ENCODE data around the gene C1orf210.

The C1orf210 gene

DNA sequence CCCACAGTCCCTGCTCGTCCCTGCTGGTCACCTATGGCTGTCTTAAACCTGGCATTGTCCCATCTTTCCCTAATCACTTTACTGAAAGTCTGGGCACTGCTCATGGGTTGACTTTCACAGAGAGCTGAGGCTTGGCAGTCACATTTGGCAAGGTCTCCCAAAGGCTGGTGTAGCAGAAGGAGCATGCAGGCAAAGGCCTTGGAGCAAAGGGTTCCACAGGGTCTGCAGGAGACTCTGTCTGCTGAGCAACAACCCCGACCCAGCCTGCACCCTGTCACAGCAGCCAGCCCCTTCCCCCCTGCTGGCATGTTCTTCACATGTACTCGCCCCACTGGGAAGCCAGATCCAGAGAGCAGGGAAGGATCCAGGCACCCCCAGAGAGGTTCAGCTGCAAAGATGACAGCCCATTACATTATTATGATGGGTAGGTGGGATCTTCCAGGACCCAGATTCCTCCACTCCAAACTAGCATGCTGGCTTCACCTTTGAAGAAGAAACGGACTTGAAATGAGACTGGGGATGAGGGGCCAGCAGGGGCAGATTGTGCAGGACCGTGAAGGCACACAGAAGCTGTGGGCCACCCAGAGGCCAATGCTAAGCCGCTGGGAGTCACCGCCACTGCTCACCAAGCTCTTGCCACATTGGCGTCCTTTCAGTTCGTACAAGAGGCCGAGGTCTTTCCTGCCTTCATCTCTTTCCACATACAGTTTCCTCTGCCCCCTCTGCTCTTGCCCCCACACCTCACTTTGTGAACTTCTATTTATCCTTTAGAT, 29.8 kb downstream of the C1orf210 start:
- no peaks in the 10 kb centered on the region for H3K9me3 ChIP-seq
- DNase-seq = no peak
- no peaks in the 10 kb centered on the region for H3K36me3 ChIP-seq
- TF ChIP-seq, protein P1, sequence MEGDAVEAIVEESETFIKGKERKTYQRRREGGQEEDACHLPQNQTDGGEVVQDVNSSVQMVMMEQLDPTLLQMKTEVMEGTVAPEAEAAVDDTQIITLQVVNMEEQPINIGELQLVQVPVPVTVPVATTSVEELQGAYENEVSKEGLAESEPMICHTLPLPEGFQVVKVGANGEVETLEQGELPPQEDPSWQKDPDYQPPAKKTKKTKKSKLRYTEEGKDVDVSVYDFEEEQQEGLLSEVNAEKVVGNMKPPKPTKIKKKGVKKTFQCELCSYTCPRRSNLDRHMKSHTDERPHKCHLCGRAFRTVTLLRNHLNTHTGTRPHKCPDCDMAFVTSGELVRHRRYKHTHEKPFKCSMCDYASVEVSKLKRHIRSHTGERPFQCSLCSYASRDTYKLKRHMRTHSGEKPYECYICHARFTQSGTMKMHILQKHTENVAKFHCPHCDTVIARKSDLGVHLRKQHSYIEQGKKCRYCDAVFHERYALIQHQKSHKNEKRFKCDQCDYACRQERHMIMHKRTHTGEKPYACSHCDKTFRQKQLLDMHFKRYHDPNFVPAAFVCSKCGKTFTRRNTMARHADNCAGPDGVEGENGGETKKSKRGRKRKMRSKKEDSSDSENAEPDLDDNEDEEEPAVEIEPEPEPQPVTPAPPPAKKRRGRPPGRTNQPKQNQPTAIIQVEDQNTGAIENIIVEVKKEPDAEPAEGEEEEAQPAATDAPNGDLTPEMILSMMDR (IDR thresholded peaks at IDR 0.05; ENCODE audit: low read depth, low read length) = no peak
- no peaks in the 10 kb centered on the region for H3K4me1 ChIP-seq
- no peak overlapping the region for H3K4me3 ChIP-seq (ENCODE audit: low read depth, low read length)
- no peaks in the 10 kb centered on the region for H3K27me3 ChIP-seq

DNA sequence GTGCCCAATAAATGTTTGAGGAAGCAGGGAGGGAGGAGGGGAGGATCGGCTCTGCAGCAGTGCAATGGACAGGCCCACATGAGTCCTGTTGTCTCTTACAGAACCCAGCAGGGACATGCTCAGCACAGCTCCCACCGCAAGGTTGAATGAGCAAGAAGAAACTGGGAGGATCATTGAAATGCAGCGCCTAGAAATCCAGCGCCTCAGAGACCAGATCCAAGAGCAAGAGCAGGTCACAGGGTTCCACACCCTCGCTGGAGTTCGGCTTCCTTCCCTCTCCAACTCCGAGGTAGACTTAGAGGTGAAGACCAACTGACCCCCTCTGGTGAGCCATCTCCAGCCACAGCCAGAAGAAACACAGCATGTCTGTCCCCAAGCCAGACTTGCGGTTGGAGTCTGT, 31.5 kb downstream of the C1orf210 start:
- H3K36me3 ChIP-seq = no peaks in the 10 kb centered on the region
- no peaks in the 10 kb centered on the region for H3K27me3 ChIP-seq
- TF ChIP-seq, protein P1 (IDR thresholded peaks at IDR 0.05; ENCODE audit: low read depth, low read length) = no peak
- no peak for DNase-seq
- H3K4me3 ChIP-seq (ENCODE audit: low read depth, low read length) = no peak overlapping the region
- no peaks in the 10 kb centered on the region for H3K9me3 ChIP-seq
- H3K4me1 ChIP-seq = no peaks in the 10 kb centered on the region

DNA sequence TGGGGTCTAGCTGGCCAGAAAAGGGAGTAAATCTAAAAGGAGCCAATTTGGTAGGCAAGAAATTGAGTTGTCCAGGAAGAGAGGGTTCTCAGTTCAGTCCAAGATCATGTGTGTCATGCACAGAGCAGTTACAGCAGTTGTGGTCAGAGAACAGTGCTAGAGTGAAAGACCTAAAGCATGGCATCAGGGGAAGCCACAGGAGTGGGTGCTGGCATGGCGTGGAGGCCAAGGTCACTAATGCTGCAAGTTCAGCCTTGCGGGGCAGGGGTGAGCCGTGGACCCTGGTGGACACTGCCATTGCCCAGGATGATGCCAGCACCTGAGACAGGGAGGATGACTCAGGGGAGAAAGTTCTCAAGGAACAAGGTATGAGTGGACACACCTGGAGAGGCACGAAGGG, 32.2 kb downstream of the C1orf210 start:
- Histone ChIP-seq H3K4me3 (ENCODE audit: low read depth, low read length) (no peak overlapping the region), H3K4me1 (no peaks in the 10 kb centered on the region), H3K36me3 (no peaks in the 10 kb centered on the region), H3K27me3 (no peaks in the 10 kb centered on the region), H3K9me3 (no peaks in the 10 kb centered on the region)
- TF ChIP-seq, protein P1 (IDR thresholded peaks at IDR 0.05; ENCODE audit: low read depth, low read length) = no peak
- DNase-seq = no peak

DNA sequence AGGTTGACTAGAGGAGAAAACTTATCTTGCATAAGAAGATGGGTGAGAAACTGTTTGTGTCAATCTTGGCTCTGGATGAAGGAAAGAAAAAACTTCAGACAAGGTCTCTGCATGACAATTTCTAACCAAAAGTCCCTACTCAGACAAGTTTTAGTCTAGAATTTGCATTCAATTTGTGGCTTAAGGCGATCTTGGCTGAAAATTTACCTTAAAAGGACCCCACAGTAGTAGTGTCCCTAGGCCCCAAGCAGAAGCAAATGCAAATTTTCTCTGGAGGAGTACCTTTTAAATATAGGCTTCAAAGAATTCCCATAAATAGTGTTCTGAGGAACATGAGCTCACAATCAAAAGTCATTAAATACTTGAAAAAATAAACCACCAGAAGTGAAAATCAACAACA, 33.2 kb downstream of the C1orf210 start:
- Histone ChIP-seq H3K9me3 (no peaks in the 10 kb centered on the region), H3K36me3 (no peaks in the 10 kb centered on the region), H3K4me3 (ENCODE audit: low read depth, low read length) (no peak overlapping the region), H3K27me3 (no peaks in the 10 kb centered on the region), H3K4me1 (no peaks in the 10 kb centered on the region)
- DNase-seq = no peak
- TF ChIP-seq, protein P1 (IDR thresholded peaks at IDR 0.05; ENCODE audit: low read depth, low read length) = no peak

DNA sequence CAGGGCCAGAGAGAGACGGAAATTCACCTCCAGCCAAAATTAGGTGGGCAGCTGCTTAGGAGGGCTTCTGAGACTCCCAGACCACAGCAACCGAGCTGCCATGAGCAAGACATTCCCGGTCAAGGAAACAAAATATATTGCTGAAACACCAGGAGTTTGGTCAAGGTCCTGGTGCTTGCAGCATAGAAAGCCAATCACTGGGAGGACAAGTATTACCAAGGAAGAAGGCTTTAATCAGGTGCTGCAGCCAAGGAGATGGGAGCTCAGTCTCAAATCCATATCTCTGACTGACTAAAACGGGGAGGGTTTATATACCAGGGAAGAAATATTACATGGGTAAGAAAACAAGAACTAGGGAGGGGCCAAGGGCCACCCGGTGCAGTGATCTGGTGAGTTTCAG, 34.4 kb downstream of the C1orf210 start:
- Histone ChIP-seq H3K4me1 (no peaks in the 10 kb centered on the region), H3K36me3 (no peaks in the 10 kb centered on the region), H3K9me3 (no peaks in the 10 kb centered on the region), H3K27me3 (no peaks in the 10 kb centered on the region), H3K4me3 (ENCODE audit: low read depth, low read length) (no peak overlapping the region)
- DNase-seq = no peak
- TF ChIP-seq, protein P1 (IDR thresholded peaks at IDR 0.05; ENCODE audit: low read depth, low read length) = no peak

DNA sequence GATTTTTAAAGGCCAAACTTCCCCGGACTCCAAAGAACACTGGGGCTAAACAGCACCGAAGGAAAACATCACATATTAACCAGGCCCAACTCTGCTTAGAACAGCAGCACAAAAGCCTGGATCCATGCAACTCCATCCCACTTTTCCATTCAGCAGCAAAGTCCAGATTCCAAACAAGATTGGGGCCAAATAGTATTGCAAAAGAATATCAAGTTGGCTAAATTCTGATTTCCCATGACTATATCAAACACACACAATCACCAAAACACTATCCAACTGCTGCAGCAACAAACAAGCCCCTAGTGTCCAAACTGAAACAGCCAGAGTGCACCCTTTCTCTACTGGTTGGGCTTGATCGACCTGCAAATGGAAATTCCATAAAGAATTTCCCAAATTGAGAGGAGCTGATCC, 35.0 kb downstream of the C1orf210 start:
- TF ChIP-seq, protein P1 (IDR thresholded peaks at IDR 0.05; ENCODE audit: low read depth, low read length) = no peak
- no peaks in the 10 kb centered on the region for H3K9me3 ChIP-seq
- H3K4me1 ChIP-seq = no peaks in the 10 kb centered on the region
- no peaks in the 10 kb centered on the region for H3K27me3 ChIP-seq
- no peaks in the 10 kb centered on the region for H3K36me3 ChIP-seq
- no peak overlapping the region for H3K4me3 ChIP-seq (ENCODE audit: low read depth, low read length)
- DNase-seq = no peak

All from BE2C (cell line).